ENCODE measurements around the gene FZD10. TPM values are rescaled to one million over a fixed set of nuclear protein-coding genes. Genes with fewer than 3 reads are reported as not detected.

FZD10 gene
- total RNA-seq, 6 experiments from 2014 or later = not detected

GRCh38 chr12:130157998-130158753 is 4.1 kb upstream of the FZD10 start:
- intact Hi-C loops (cut with DNase I) = no loop called here

DNA sequence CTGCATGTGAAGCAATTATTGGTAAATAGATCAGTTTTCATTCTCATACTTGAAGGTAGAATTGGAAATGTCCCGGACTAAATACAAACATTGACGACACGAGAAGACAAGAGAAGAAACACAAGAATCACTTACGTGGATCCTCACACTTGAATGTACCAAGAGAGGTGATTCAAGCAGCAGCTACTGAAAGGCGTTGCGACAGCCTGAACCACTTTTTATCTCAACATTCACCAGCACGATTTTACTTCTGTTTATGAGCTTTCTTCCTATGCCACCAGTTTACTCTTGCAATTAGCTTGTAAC is 3.6 kb upstream of the FZD10 start:
- DNase-seq (no peak), ATAC-seq (no peak)
- Histone ChIP-seq H3K27ac (no peak overlapping the region), H3K9me3 (no peaks in the 10 kb centered on the region), H3K4me3 (no peak overlapping the region), H3K36me3 (no peaks in the 10 kb centered on the region), H3K27me3 (peaks cover 0 to 32% of the 10 kb centered on the region in 2 donors), H3K4me1 (peaks cover 0 to 10% (median 0%) of the 10 kb centered on the region in 4 donors)
- 17% methylated on average over 7 of the region's 7 CpGs for WGBS (ENCODE audit: insufficient coverage, low coverage, low lambda C conversion rate, missing lambda C conversion rate)
- intact Hi-C loops (cut with DNase I) = no loop called here
- no peak for TF ChIP-seq POLR2A (IDR thresholded peaks at IDR 0.05)
- TF ChIP-seq, protein P1, sequence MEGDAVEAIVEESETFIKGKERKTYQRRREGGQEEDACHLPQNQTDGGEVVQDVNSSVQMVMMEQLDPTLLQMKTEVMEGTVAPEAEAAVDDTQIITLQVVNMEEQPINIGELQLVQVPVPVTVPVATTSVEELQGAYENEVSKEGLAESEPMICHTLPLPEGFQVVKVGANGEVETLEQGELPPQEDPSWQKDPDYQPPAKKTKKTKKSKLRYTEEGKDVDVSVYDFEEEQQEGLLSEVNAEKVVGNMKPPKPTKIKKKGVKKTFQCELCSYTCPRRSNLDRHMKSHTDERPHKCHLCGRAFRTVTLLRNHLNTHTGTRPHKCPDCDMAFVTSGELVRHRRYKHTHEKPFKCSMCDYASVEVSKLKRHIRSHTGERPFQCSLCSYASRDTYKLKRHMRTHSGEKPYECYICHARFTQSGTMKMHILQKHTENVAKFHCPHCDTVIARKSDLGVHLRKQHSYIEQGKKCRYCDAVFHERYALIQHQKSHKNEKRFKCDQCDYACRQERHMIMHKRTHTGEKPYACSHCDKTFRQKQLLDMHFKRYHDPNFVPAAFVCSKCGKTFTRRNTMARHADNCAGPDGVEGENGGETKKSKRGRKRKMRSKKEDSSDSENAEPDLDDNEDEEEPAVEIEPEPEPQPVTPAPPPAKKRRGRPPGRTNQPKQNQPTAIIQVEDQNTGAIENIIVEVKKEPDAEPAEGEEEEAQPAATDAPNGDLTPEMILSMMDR (IDR thresholded peaks at IDR 0.05) = no peak

More at GRCh38 chr12:130157998-130158753, 4.1 kb upstream of the FZD10 start:
- no peaks in the 10 kb centered on the region for H3K36me3 ChIP-seq
- H3K27ac ChIP-seq = no peak overlapping the region
- DNase-seq = no peak
- H3K4me1 ChIP-seq = peaks cover 0 to 10% (median 0%) of the 10 kb centered on the region in 4 donors
- WGBS (ENCODE audit: insufficient coverage, low coverage, low lambda C conversion rate, missing lambda C conversion rate) = 5% methylated on average over 15 of the region's 15 CpGs
- no peak for ATAC-seq
- no peaks in the 10 kb centered on the region for H3K9me3 ChIP-seq
- no peak overlapping the region for H3K4me3 ChIP-seq
- TF ChIP-seq, protein P1 (IDR thresholded peaks at IDR 0.05) = no peak
- TF ChIP-seq POLR2A (IDR thresholded peaks at IDR 0.05) = no peak
- peaks cover 0 to 32% of the 10 kb centered on the region in 2 donors for H3K27me3 ChIP-seq

DNA sequence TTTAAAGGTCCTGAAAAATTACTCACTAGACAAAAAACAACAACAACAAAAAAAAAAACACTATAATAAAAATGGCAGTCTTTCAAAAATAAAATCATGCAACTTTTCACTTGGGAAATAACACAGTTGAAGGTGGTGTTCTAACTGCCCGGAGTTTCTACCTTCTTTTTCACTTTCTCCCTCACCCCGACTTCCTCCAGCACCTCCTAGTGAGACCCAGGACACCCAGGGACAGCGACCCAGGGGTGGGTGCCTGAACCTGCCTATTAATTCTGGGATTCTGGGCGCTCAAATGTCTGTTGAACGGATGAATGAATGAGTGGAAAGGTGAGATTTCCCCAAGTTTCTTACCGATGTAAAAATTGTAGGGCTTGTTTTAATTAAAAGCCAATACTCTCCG is 2.0 kb upstream of the FZD10 start:
- 2% methylated on average over 7 of the region's 7 CpGs for WGBS (ENCODE audit: insufficient coverage, low coverage, low lambda C conversion rate, missing lambda C conversion rate)
- peaks cover 0 to 32% of the 10 kb centered on the region in 2 donors for H3K27me3 ChIP-seq
- ATAC-seq (no peak), DNase-seq (no peak)
- intact Hi-C loops (cut with DNase I) = no loop called here
- no peak overlapping the region for H3K27ac ChIP-seq
- H3K4me1 ChIP-seq = peaks cover 0 to 10% (median 0%) of the 10 kb centered on the region in 4 donors
- no peaks in the 10 kb centered on the region for H3K36me3 ChIP-seq
- TF ChIP-seq, protein P1 (IDR thresholded peaks at IDR 0.05) = no peak
- TF ChIP-seq POLR2A (IDR thresholded peaks at IDR 0.05) = no peak
- no peak overlapping the region for H3K4me3 ChIP-seq
- H3K9me3 ChIP-seq = no peaks in the 10 kb centered on the region

DNA sequence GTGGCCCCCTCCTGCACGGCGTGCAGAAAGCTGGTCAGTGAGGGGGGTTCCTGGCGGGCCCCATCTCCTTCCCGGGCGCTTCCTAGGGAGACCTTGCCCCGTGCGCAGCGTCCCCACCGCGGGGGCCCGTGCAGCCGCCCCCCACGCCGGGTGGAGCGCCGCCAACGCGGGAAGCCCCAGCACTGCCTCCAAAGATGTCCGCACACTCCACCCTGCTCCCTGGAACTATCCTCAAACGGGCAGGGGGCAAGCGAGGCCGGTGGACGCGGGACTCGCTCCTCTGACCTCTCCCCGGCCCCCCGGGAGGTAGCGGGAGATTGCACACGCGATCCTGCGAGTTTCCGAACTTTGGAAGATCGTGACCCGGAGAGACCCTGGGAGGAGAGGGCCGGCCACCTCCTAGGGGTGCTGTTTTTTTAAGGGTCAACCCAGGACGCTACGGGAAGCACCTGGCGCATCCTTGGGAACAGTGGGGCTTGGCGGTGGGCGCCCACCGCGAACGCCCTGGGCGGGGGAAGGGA is 1.5 kb upstream of the FZD10 start:
- no peak for TF ChIP-seq POLR2A (IDR thresholded peaks at IDR 0.05)
- TF ChIP-seq, protein P1 (IDR thresholded peaks at IDR 0.05) = no peak
- peaks cover 0 to 10% (median 0%) of the 10 kb centered on the region in 4 donors for H3K4me1 ChIP-seq
- WGBS (ENCODE audit: insufficient coverage, low coverage, low lambda C conversion rate, missing lambda C conversion rate) = 1% methylated on average over 13 of the region's 44 CpGs
- H3K4me3 ChIP-seq = no peak overlapping the region
- H3K27me3 ChIP-seq = peaks cover 0 to 32% of the 10 kb centered on the region in 2 donors
- no peak overlapping the region for H3K27ac ChIP-seq
- H3K9me3 ChIP-seq = no peaks in the 10 kb centered on the region
- DNase-seq (peak in 2 of 3 donors; percentile 14 to 36), ATAC-seq (no peak)
- no peaks in the 10 kb centered on the region for H3K36me3 ChIP-seq
- intact Hi-C loops (cut with DNase I) = no loop called here

Data from right lobe of liver (tissue), 6 donors.